ENCODE results near the gene GTF3C5. TPM values are rescaled to one million over a fixed set of nuclear protein-coding genes. Genes with fewer than 3 reads are reported as not detected.
"Not testable (repeated sequence)": the region's sequence is repeated elsewhere in the genome, so short reads cannot be mapped to it uniquely, and the experiment has no call there.

The GTF3C5 gene
- total RNA-seq, 1 donor from 2014 or later = 71.7 TPM

GRCh38 chr9:132988244-132989013 is 42.4 kb upstream of the GTF3C5 start:
- H3K9me3 Mint-ChIP-seq (ENCODE audit: unreplicated experiment) = no peaks in the 10 kb centered on the region
- H3K27ac Mint-ChIP-seq (ENCODE audit: unreplicated experiment) = peak overlapping the region; percentile 36
- peaks cover 21% of the 10 kb centered on the region for H3K4me1 Mint-ChIP-seq (ENCODE audit: unreplicated experiment)
- H3K27me3 Mint-ChIP-seq (ENCODE audit: unreplicated experiment) = peaks cover 6% of the 10 kb centered on the region
- no peak for TF ChIP-seq CTCF (IDR thresholded peaks at IDR 0.05; ENCODE audit: unreplicated experiment)
- no peak for DNase-seq (ENCODE audit: low spot score)
- H3K36me3 Mint-ChIP-seq (ENCODE audit: low read depth, unreplicated experiment) = no peaks in the 10 kb centered on the region
- no peak overlapping the region for H3K4me3 Mint-ChIP-seq (ENCODE audit: unreplicated experiment)

GRCh38 chr9:132989014-132989310 is 41.8 kb upstream of the GTF3C5 start:
- no peak for DNase-seq (ENCODE audit: low spot score)

GRCh38 chr9:132989414-132989996 is 41.3 kb upstream of the GTF3C5 start:
- Mint-ChIP-seq H3K4me3 (ENCODE audit: unreplicated experiment) (no peak overlapping the region), H3K27me3 (ENCODE audit: unreplicated experiment) (peaks cover 7% of the 10 kb centered on the region)

More at GRCh38 chr9:132989014-132989310, 41.8 kb upstream of the GTF3C5 start:
- no peak overlapping the region for H3K27ac Mint-ChIP-seq (ENCODE audit: unreplicated experiment)
- peaks cover 6% of the 10 kb centered on the region for H3K27me3 Mint-ChIP-seq (ENCODE audit: unreplicated experiment)
- H3K4me1 Mint-ChIP-seq (ENCODE audit: unreplicated experiment) = peaks cover 26% of the 10 kb centered on the region
- no peaks in the 10 kb centered on the region for H3K36me3 Mint-ChIP-seq (ENCODE audit: low read depth, unreplicated experiment)
- H3K4me3 Mint-ChIP-seq (ENCODE audit: unreplicated experiment) = no peak overlapping the region
- no peaks in the 10 kb centered on the region for H3K9me3 Mint-ChIP-seq (ENCODE audit: unreplicated experiment)
- no peak for TF ChIP-seq CTCF (IDR thresholded peaks at IDR 0.05; ENCODE audit: unreplicated experiment)

GRCh38 chr9:132989998-132990557 is 40.7 kb upstream of the GTF3C5 start:
- Mint-ChIP-seq H3K4me1 (ENCODE audit: unreplicated experiment) (peaks cover 36% of the 10 kb centered on the region), H3K27ac (ENCODE audit: unreplicated experiment) (peak overlapping the region; percentile 11)
- not testable (repeated sequence) for H3K27me3 Mint-ChIP-seq (ENCODE audit: unreplicated experiment); H3K4me3 Mint-ChIP-seq (ENCODE audit: unreplicated experiment); H3K9me3 Mint-ChIP-seq (ENCODE audit: unreplicated experiment); DNase-seq (ENCODE audit: low spot score); H3K36me3 Mint-ChIP-seq (ENCODE audit: low read depth, unreplicated experiment)

More at GRCh38 chr9:132989414-132989996, 41.3 kb upstream of the GTF3C5 start:
- H3K27ac Mint-ChIP-seq (ENCODE audit: unreplicated experiment) = no peak overlapping the region
- no peaks in the 10 kb centered on the region for H3K9me3 Mint-ChIP-seq (ENCODE audit: unreplicated experiment)
- TF ChIP-seq CTCF (IDR thresholded peaks at IDR 0.05; ENCODE audit: unreplicated experiment) = no peak
- H3K36me3 Mint-ChIP-seq (ENCODE audit: low read depth, unreplicated experiment) = no peaks in the 10 kb centered on the region
- H3K4me1 Mint-ChIP-seq (ENCODE audit: unreplicated experiment) = peaks cover 32% of the 10 kb centered on the region
- no peak for DNase-seq (ENCODE audit: low spot score)

- no peak overlapping the region for H3K4me3 Mint-ChIP-seq (ENCODE audit: unreplicated experiment)
- H3K36me3 Mint-ChIP-seq (ENCODE audit: low read depth, unreplicated experiment) = no peaks in the 10 kb centered on the region
- H3K27ac Mint-ChIP-seq (ENCODE audit: unreplicated experiment) = no peak overlapping the region
- peaks cover 10% of the 10 kb centered on the region for H3K27me3 Mint-ChIP-seq (ENCODE audit: unreplicated experiment)
- H3K4me1 Mint-ChIP-seq (ENCODE audit: unreplicated experiment) = peaks cover 38% of the 10 kb centered on the region
- no peak for DNase-seq (ENCODE audit: low spot score)
- H3K9me3 Mint-ChIP-seq (ENCODE audit: unreplicated experiment) = no peaks in the 10 kb centered on the region
- no peak for TF ChIP-seq CTCF (IDR thresholded peaks at IDR 0.05; ENCODE audit: unreplicated experiment)
Observed at GRCh38 chr9:132990781-132991180, 40.0 kb upstream of the GTF3C5 start.

All from endothelial cell (in vitro differentiated cells).